ENCODE results near the gene CTSD. TPM values are rescaled to one million over a fixed set of nuclear protein-coding genes. Genes with fewer than 3 reads are reported as not detected.

The CTSD gene
- total RNA-seq, 6 experiments from 2014 or later: 212 to 240 (median 229) TPM

GRCh38 chr11:1751531-1751921 lies 12.2 kb downstream of the CTSD start:
- Mint-ChIP-seq H3K4me3 (no peak overlapping the region), H3K36me3 (ENCODE audit: low read depth) (no peaks in the 10 kb centered on the region), H3K4me1 (ENCODE audit: low read depth) (peaks cover 14% of the 10 kb centered on the region), H3K27ac (no peak overlapping the region), H3K27me3 (ENCODE audit: insufficient read depth) (peaks cover 14% of the 10 kb centered on the region), H3K9me3 (no peaks in the 10 kb centered on the region)
- DNase-seq: no peak
- TF ChIP-seq CTCF (IDR thresholded peaks at IDR 0.05): no peak

GRCh38 chr11:1750840-1751530 lies 12.7 kb downstream of the CTSD start:
- no peak for DNase-seq
- no peak for TF ChIP-seq CTCF (IDR thresholded peaks at IDR 0.05)
- peaks cover 14% of the 10 kb centered on the region for H3K4me1 Mint-ChIP-seq (ENCODE audit: low read depth)
- peaks cover 16% of the 10 kb centered on the region for H3K27me3 Mint-ChIP-seq (ENCODE audit: insufficient read depth)
- H3K27ac Mint-ChIP-seq: no peak overlapping the region
- H3K4me3 Mint-ChIP-seq: no peak overlapping the region
- H3K36me3 Mint-ChIP-seq (ENCODE audit: low read depth): peaks cover 4% of the 10 kb centered on the region
- peaks cover 3% of the 10 kb centered on the region for H3K9me3 Mint-ChIP-seq

GRCh38 chr11:1750481-1750839 lies 13.3 kb downstream of the CTSD start, which contains the start of gene IFITM10:
IFITM10 (minus strand) TSS chr11:1750595; CDS start chr11:1750442, 153 bp downstream.
- Mint-ChIP-seq H3K27me3 (ENCODE audit: insufficient read depth) (peaks cover 16% of the 10 kb centered on the region), H3K4me1 (ENCODE audit: low read depth) (peaks cover 14% of the 10 kb centered on the region), H3K36me3 (ENCODE audit: low read depth) (peaks cover 6% of the 10 kb centered on the region), H3K27ac (peak within 1 kb of the TSS; percentile 70), H3K9me3 (peaks cover 5% of the 10 kb centered on the region), H3K4me3 (peak within 1 kb of the TSS; percentile 66)
- DNase-seq: no peak
- TF ChIP-seq CTCF (IDR thresholded peaks at IDR 0.05): no peak

- peaks cover 6% of the 10 kb centered on the region for H3K36me3 Mint-ChIP-seq (ENCODE audit: low read depth)
- peaks cover 5% of the 10 kb centered on the region for H3K9me3 Mint-ChIP-seq
- DNase-seq: peak; percentile 78
- no peak for TF ChIP-seq CTCF (IDR thresholded peaks at IDR 0.05)
- peaks cover 16% of the 10 kb centered on the region for H3K27me3 Mint-ChIP-seq (ENCODE audit: insufficient read depth)
- H3K27ac Mint-ChIP-seq: peak overlapping the region; percentile 70
- H3K4me3 Mint-ChIP-seq: peak overlapping the region; percentile 66
- H3K4me1 Mint-ChIP-seq (ENCODE audit: low read depth): peaks cover 14% of the 10 kb centered on the region
These were observed 14.1 kb downstream of the CTSD start for GRCh38 chr11:1749395-1750351.

GRCh38 chr11:1748636-1749394 lies 14.9 kb downstream of the CTSD start:
- peaks cover 16% of the 10 kb centered on the region for H3K27me3 Mint-ChIP-seq (ENCODE audit: insufficient read depth)
- H3K9me3 Mint-ChIP-seq: peaks cover 5% of the 10 kb centered on the region
- no peak overlapping the region for H3K27ac Mint-ChIP-seq
- no peak for DNase-seq
- peak overlapping the region; percentile 43; the same call in 1 of the 2 replicates for H3K4me3 Mint-ChIP-seq
- H3K4me1 Mint-ChIP-seq (ENCODE audit: low read depth): peaks cover 14% of the 10 kb centered on the region
- TF ChIP-seq CTCF (IDR thresholded peaks at IDR 0.05): no peak
- peaks cover 6% of the 10 kb centered on the region for H3K36me3 Mint-ChIP-seq (ENCODE audit: low read depth)
